Forelimb muscle (tissue), 1 donor: ENCODE results near the gene SORBS2. TPM values are rescaled to one million over a fixed set of nuclear protein-coding genes. Genes with fewer than 3 reads are reported as not detected.

Source experiments
- DNase-seq: peaks from one replicate; pipeline ENCODE4 v3.0.0-alpha.2; 2013; ENCODE audit warnings: low read depth
- polyA plus RNA-seq: library from polyadenylated mRNA; unstranded; fragments of 120-200 nt; gene quantifications from one replicate; pipeline ENCODE4 v1.2.1, GENCODE V29; 2013; ENCODE audit not compliant: insufficient read length

SORBS2 gene
- polyA plus RNA-seq, 1 donor, result 21.3 TPM

GRCh38 chr4:185774131-185774653, 37.8 kb downstream of the SORBS2 start:
- no peak for DNase-seq

- no peak for DNase-seq
Measured at GRCh38 chr4:185773419-185773818, 38.6 kb downstream of the SORBS2 start.

- DNase-seq, result no peak
Measured at GRCh38 chr4:185772391-185773093, 39.5 kb downstream of the SORBS2 start.

GRCh38 chr4:185771711-185772390, 40.1 kb downstream of the SORBS2 start:
- DNase-seq, result no peak

GRCh38 chr4:185767528-185767927, 44.5 kb downstream of the SORBS2 start:
- DNase-seq, result no peak

GRCh38 chr4:185764876-185765275, 47.1 kb downstream of the SORBS2 start:
- DNase-seq, result no peak

GRCh38 chr4:185761352-185762235, 50.4 kb downstream of the SORBS2 start:
- no peak for DNase-seq

GRCh38 chr4:185758807-185759206, 53.2 kb downstream of the SORBS2 start:
- no peak for DNase-seq

GRCh38 chr4:185755451-185755850, 56.5 kb downstream of the SORBS2 start:
- DNase-seq, result no peak

GRCh38 chr4:185754961-185755360, 57.0 kb downstream of the SORBS2 start:
- no peak for DNase-seq

GRCh38 chr4:185752872-185753271, 59.1 kb downstream of the SORBS2 start:
- DNase-seq, result no peak

- DNase-seq, result no peak
Measured at GRCh38 chr4:185749858-185750257, 62.1 kb downstream of the SORBS2 start.

- no peak for DNase-seq
Measured at GRCh38 chr4:185748901-185749390, 63.0 kb downstream of the SORBS2 start.

- no peak for DNase-seq
Measured at GRCh38 chr4:185745891-185746290, 66.1 kb downstream of the SORBS2 start.

GRCh38 chr4:185744946-185745345, 67.0 kb downstream of the SORBS2 start:
- DNase-seq, result no peak

GRCh38 chr4:185744488-185744862, 67.5 kb downstream of the SORBS2 start:
- no peak for DNase-seq

- no peak for DNase-seq
Measured at GRCh38 chr4:185743722-185744487, 68.1 kb downstream of the SORBS2 start.

- DNase-seq, result no peak
Measured at GRCh38 chr4:185742766-185743165, 69.2 kb downstream of the SORBS2 start.

- no peak for DNase-seq
Measured at GRCh38 chr4:185741795-185742194, 70.2 kb downstream of the SORBS2 start.

- DNase-seq, result no peak
Measured at GRCh38 chr4:185740471-185740873, 71.5 kb downstream of the SORBS2 start.

GRCh38 chr4:185738820-185739219, 73.2 kb downstream of the SORBS2 start:
- no peak for DNase-seq
